HCT116 (cell line): Measurements from ENCODE around the gene C7orf25. TPM values are rescaled to one million over a fixed set of nuclear protein-coding genes. Genes with fewer than 3 reads are reported as not detected.

Experiments
- ATAC-seq: fragments of 200-7000 bp; cut with Tn5 transposase; 2 replicates; pipeline ENCODE4 v1.9.1; 2020; ENCODE audit warnings: mild to moderate bottlenecking, moderate library complexity
- BruUV-seq: library from RNA; stranded (reverse); fragments of 400-500 nt; replicated peaks from 2 replicates; lab custom pipeline; 2021; lab: Mats Ljungman, UMichigan
- CTCF ChIA-PET: fragments of 300-600 bp; sonication (Branson Sonifier 250); formaldehyde crosslinking; loops from one replicate; lab custom pipeline; 2021; ENCODE audit warnings: antibody characterized with exemption; lab: Charles Lee
- POLR2A ChIA-PET: fragments of 300-600, 350-600 bp; sonication (Branson Sonifier 250); formaldehyde crosslinking; loops from one replicate; lab custom pipeline; 2021; ENCODE audit warnings: antibody characterized with exemption; lab: Charles Lee
- RAD21 ChIA-PET, 2 experiments: fragments of 300-600 bp; sonication (Branson Sonifier 250); formaldehyde crosslinking; loops; one replicate each; lab custom pipeline; 2023; ENCODE audit warnings: low total read pairs in 2 of 2; ENCODE audit not compliant: uncharacterized antibody in 2 of 2, unreplicated experiment in 2 of 2, low non-redundant PET in 1 of 2; lab: Charles Lee
- DNase-seq: peaks from one replicate; pipeline ENCODE4 v3.0.0-alpha.2; 2010; ENCODE audit warnings: low read depth, low spot score
- H2AFZ ChIP-seq: fragments of 200-600 bp; shearing (Covaris generic), sonication (generic); 2 replicates; pipeline ENCODE4 v1.6.1; 2017; ENCODE audit warnings: low read depth, mixed run types, mixed read lengths, antibody characterized with exemption, low read length; ENCODE audit not compliant: poor library complexity, severe bottlenecking
- H3K27ac ChIP-seq: 2 replicates; pipeline ENCODE4 v1.5.1; 2012; ENCODE audit warnings: low read depth, low read length
- H3K27me3 ChIP-seq: fragments of 200-600 bp; sonication (generic); 2 replicates; pipeline ENCODE4 v1.6.1; 2016; ENCODE audit warnings: mixed run types, low read length, mixed read lengths; ENCODE audit not compliant: insufficient read depth
- H3K36me3 ChIP-seq, 2 experiments: fragments of 200-500 bp in 1 of 2; fragments of 200-600 bp in 1 of 2; sonication (Bioruptor generic) in 1 of 2; sonication (generic) in 1 of 2; 2 replicates each; pipeline versions ENCODE4 v1.5.1 to v1.6.1; 2014 to 2016; ENCODE audit warnings: low read length in 2 of 2, inconsistent platforms in 1 of 2, mixed read lengths in 1 of 2, mixed run types in 1 of 2; ENCODE audit not compliant: insufficient read depth in 2 of 2, control insufficient read depth in 1 of 2
- H3K4me1 ChIP-seq, 2 experiments: fragments of 200-600 bp in 1 of 2; sonication (generic) in 1 of 2; 2 replicates each; pipeline versions ENCODE4 v1.5.1 to v1.6.1; 2012 to 2017; ENCODE audit warnings: low read length in 2 of 2, inconsistent platforms in 1 of 2, mild to moderate bottlenecking in 1 of 2, mixed read lengths in 1 of 2, mixed run types in 1 of 2, moderate library complexity in 1 of 2; ENCODE audit not compliant: insufficient read depth in 2 of 2, control insufficient read depth in 1 of 2
- H3K4me2 ChIP-seq: fragments of 200-600 bp; sonication (generic); 2 replicates; pipeline ENCODE4 v1.6.1; 2017; ENCODE audit warnings: mixed run types, low read length, mixed read lengths
- H3K4me3 ChIP-seq, 2 experiments: fragments of 200-600 bp in 1 of 2; sonication (generic) in 1 of 2; replicated peaks in 1 of 2; 2 replicates each; pipeline ENCODE4 v1.5.1; 2011 to 2016; ENCODE audit warnings: low read length in 2 of 2, control low read depth in 1 of 2, low read depth in 1 of 2, mild to moderate bottlenecking in 1 of 2, mixed read lengths in 1 of 2, mixed run types in 1 of 2
- H3K79me2 ChIP-seq: fragments of 200-600 bp; sonication (generic); 2 replicates; pipeline ENCODE4 v1.6.1; 2017; ENCODE audit warnings: mild to moderate bottlenecking, mixed run types, low read length, moderate library complexity, mixed read lengths; ENCODE audit not compliant: insufficient read depth
- H3K9ac ChIP-seq: fragments of 200-600 bp; sonication (generic); 2 replicates; pipeline ENCODE4 v1.6.1; 2016; ENCODE audit warnings: low read length, mixed read lengths
- H3K9me2 ChIP-seq: fragments of 200-600 bp; sonication (generic), shearing (Covaris generic); 2 replicates; pipeline ENCODE4 v1.6.1; 2017; ENCODE audit warnings: mixed run types, mild to moderate bottlenecking, moderate library complexity; ENCODE audit not compliant: insufficient read depth
- H3K9me3 ChIP-seq, 2 experiments: fragments of 200-500 bp in 1 of 2; fragments of 200-600 bp in 1 of 2; sonication (Bioruptor generic) in 1 of 2; sonication (generic) in 1 of 2; 2 replicates each; pipeline ENCODE4 v1.6.1; 2014 to 2017; ENCODE audit warnings: low read length in 2 of 2, mixed read lengths in 2 of 2, inconsistent platforms in 1 of 2, low read depth in 1 of 2, mild to moderate bottlenecking in 1 of 2, mixed run types in 1 of 2, moderate library complexity in 1 of 2; ENCODE audit not compliant: control insufficient read depth in 1 of 2, insufficient read depth in 1 of 2
- H4K20me1 ChIP-seq: fragments of 200-600 bp; sonication (generic), shearing (Covaris generic); 2 replicates; pipeline ENCODE4 v1.6.1; 2017; ENCODE audit warnings: mixed run types, mild to moderate bottlenecking, moderate library complexity; ENCODE audit not compliant: insufficient read depth
- CBX3 ChIP-seq: IDR thresholded peaks from 2 replicates; pipeline ENCODE4 v1.6.1; 2012; ENCODE audit warnings: low read depth
- EGR1 ChIP-seq: IDR thresholded peaks from 2 replicates; pipeline ENCODE4 v1.6.1; 2012; ENCODE audit warnings: low read depth
- ELF1 ChIP-seq: IDR thresholded peaks from 2 replicates; pipeline ENCODE4 v1.6.1; 2012; ENCODE audit warnings: low read depth, borderline replicate concordance
- EZH2 ChIP-seq: fragments of 200-600 bp; sonication (generic); IDR thresholded peaks from 2 replicates; pipeline ENCODE4 v1.6.1; 2017; ENCODE audit warnings: antibody characterized with exemption, mixed run types
- FOSL1 ChIP-seq: IDR thresholded peaks from 2 replicates; pipeline ENCODE4 v1.6.1; 2012; ENCODE audit warnings: low read depth
- JUND ChIP-seq: IDR thresholded peaks from 2 replicates; pipeline ENCODE4 v1.6.1; 2012
- MAX ChIP-seq: IDR thresholded peaks from 2 replicates; pipeline ENCODE4 v1.6.1; 2012
- RAD21 ChIP-seq: IDR thresholded peaks from 2 replicates; pipeline ENCODE4 v1.6.1; 2012; ENCODE audit warnings: low read depth, mild to moderate bottlenecking
- SIN3A ChIP-seq: IDR thresholded peaks from 2 replicates; pipeline ENCODE4 v1.6.1; 2012; ENCODE audit warnings: low read depth
- SP1 ChIP-seq: IDR thresholded peaks from 2 replicates; pipeline ENCODE4 v1.6.1; 2012; ENCODE audit warnings: low read depth
- SRF ChIP-seq: IDR thresholded peaks from 2 replicates; pipeline ENCODE4 v1.6.1; 2012; ENCODE audit warnings: low read depth
- TCF7L2 ChIP-seq: IDR thresholded peaks from 2 replicates; pipeline ENCODE4 v1.7.0; 2011; ENCODE audit warnings: borderline replicate concordance, inconsistent platforms; ENCODE audit not compliant: insufficient read depth, insufficient read length; ENCODE audit errors: extremely low read depth
- YY1 ChIP-seq: IDR thresholded peaks from 2 replicates; pipeline ENCODE4 v1.6.1; 2011; ENCODE audit warnings: low read length, low read depth, moderate library complexity, mild to moderate bottlenecking; ENCODE audit not compliant: insufficient replicate concordance; ENCODE audit errors: extremely low read depth
- ZBTB33 ChIP-seq: IDR thresholded peaks from 2 replicates; pipeline ENCODE4 v1.6.1; 2011; ENCODE audit warnings: mild to moderate bottlenecking, low read length, moderate library complexity; ENCODE audit not compliant: insufficient replicate concordance; ENCODE audit errors: extremely low read depth
- ZFX ChIP-seq: fragments of 450-650 bp; IDR thresholded peaks from 2 replicates; pipeline ENCODE4 v1.6.1; 2017
- ZNF274 ChIP-seq: fragments of 200-500 bp; sonication (Bioruptor generic); IDR thresholded peaks from 2 replicates; pipeline ENCODE4 v1.6.1; 2014; ENCODE audit warnings: mild to moderate bottlenecking, low read depth, low read length, inconsistent platforms
- intact Hi-C: fragments of 100-400 bp; cut with micrococcal nuclease; formaldehyde crosslinking; loops from 2 replicates; pipeline ENCODE4 v1.10.0; 2022
- total RNA-seq: library from RNA; stranded (reverse); gene quantifications from one replicate; pipeline ENCODE4 v1.2.1, GENCODE V29; 2021; ENCODE audit not compliant: unreplicated experiment

C7orf25 gene
- total RNA-seq, 1 experiment from 2014 or later: 5.3 TPM

DNA sequence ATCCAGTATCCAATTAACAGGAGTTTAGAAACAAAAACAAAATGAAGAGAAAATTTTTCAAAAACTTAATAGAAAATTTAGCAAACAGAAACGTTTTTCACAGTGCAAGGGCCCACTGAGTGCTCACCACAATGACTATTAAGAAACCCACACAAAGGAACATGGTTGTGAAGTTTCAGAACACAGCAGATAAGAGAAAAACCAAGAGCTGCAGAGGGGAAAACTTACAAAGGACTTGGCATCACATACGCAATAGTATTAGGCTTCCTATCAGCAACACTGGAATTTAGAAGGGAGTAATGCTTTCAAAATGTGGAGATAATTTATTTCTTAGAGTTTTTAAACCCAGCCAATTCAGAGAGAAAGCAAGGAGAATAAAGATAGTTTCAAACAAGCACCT is 1.7 kb upstream of the C7orf25 start:
- ChIA-PET CTCF (no interaction called here), RAD21 (no interaction called here), POLR2A (no interaction called here)
- TF ChIP-seq EZH2 (no peak), SIN3A (no peak), ZBTB33 (no peak), JUND (no peak), MAX (no peak), ZFX (no peak), TCF7L2 (no peak), RAD21 (no peak), SRF (no peak), ELF1 (no peak), EGR1 (no peak), FOSL1 (no peak), CBX3 (no peak), ZNF274 (no peak), SP1 (no peak), YY1 (no peak)
- 0 out of 2 replicates have a peak, but pooled peaks cover 6% of the 10 kb centered on the region for H3K79me2 ChIP-seq
- no peaks in the 10 kb centered on the region for H4K20me1 ChIP-seq
- H3K9ac ChIP-seq: no peak overlapping the region
- H3K4me3 ChIP-seq: no peak overlapping the region
- ATAC-seq (no peak), DNase-seq (no peak)
- no TSS peak for BruUV-seq
- H3K27me3 ChIP-seq: no peaks in the 10 kb centered on the region
- no peaks in the 10 kb centered on the region for H3K9me2 ChIP-seq
- no peak overlapping the region for H3K4me2 ChIP-seq
- peaks cover 14 to 23% of the 10 kb centered on the region in 2 experiments for H3K36me3 ChIP-seq
- intact Hi-C loops: no loop called here
- peaks cover 0 to 17% of the 10 kb centered on the region in 2 experiments; a peak in 2 of 4 replicates for H3K4me1 ChIP-seq
- H3K27ac ChIP-seq: no peak overlapping the region
- H2AFZ ChIP-seq: no peak overlapping the region
- no peaks in the 10 kb centered on the region for H3K9me3 ChIP-seq
